ENCODE results near the gene IKZF1.

The IKZF1 gene

DNA sequence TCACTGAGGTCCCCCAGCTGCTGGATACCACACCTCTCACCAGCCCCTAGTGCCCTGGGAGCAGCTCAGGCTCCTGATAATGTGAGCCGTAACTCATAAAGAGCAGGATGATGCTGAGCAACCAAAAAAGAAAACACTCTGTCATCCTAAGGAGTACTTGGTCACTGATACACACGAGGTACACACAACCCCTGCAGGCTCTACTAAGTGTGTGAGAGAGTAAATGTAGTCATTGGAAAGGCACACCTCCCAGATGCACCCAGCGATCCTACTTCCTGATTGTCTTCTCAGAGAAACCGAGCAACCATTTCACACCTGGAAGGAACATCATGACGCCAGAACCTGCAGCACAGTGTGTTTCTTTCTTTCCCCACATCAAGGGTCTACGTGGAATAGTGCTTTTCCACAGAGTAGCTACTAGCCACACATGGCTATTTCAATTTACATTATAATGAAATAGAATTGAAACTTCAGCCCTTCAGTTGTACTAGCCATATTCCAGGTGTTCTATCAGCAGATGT is 111.4 kb downstream of the IKZF1 start:
- TF ChIP-seq, protein P1, sequence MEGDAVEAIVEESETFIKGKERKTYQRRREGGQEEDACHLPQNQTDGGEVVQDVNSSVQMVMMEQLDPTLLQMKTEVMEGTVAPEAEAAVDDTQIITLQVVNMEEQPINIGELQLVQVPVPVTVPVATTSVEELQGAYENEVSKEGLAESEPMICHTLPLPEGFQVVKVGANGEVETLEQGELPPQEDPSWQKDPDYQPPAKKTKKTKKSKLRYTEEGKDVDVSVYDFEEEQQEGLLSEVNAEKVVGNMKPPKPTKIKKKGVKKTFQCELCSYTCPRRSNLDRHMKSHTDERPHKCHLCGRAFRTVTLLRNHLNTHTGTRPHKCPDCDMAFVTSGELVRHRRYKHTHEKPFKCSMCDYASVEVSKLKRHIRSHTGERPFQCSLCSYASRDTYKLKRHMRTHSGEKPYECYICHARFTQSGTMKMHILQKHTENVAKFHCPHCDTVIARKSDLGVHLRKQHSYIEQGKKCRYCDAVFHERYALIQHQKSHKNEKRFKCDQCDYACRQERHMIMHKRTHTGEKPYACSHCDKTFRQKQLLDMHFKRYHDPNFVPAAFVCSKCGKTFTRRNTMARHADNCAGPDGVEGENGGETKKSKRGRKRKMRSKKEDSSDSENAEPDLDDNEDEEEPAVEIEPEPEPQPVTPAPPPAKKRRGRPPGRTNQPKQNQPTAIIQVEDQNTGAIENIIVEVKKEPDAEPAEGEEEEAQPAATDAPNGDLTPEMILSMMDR (IDR thresholded peaks at IDR 0.05), result no peak
- no peak for DNase-seq
- no peak overlapping the region for H3K4me3 ChIP-seq
- no peaks in the 10 kb centered on the region for H3K36me3 ChIP-seq
- intact Hi-C loops (cut with DNase I; ENCODE audit: low total_unique reads), result no loop called here
- no peaks in the 10 kb centered on the region for H3K9me3 ChIP-seq
- H3K27ac ChIP-seq, result no peak overlapping the region
- H3K4me1 ChIP-seq, result no peaks in the 10 kb centered on the region
- H3K27me3 ChIP-seq, result no peaks in the 10 kb centered on the region

DNA sequence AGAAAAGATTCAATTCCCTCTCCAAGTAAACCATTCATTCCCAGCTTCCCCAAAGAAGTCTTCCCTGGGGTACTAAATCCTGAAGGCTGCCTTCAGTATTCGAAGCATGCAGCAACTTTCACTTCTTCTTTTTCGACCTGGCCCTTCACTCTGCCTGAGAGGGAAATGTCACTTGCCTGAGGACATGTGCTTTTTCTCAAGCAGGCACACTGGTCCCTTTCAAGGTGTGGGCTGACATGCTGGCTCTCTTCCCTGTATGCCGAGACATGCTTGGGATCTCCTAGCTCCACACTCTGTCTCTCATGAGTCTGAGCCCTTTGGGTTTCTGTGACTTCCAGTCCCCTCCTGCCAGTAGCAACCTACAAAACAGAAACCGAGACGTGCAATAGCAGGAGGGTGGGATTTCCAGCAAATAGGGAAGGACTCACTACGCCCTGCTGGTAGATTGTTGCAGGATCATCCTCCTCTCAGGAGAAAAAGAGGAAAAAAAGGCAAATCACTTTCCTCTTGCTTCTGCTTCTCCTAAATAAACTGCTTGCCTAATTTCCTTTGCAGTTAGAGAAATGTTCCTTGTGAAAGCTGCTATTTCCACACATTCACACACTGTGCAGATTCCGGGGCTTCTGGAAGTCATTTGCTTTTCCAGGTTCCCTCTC is 112.1 kb downstream of the IKZF1 start:
- Histone ChIP-seq H3K36me3 (no peaks in the 10 kb centered on the region), H3K4me3 (no peak overlapping the region), H3K4me1 (no peaks in the 10 kb centered on the region), H3K27ac (no peak overlapping the region), H3K9me3 (no peaks in the 10 kb centered on the region), H3K27me3 (no peaks in the 10 kb centered on the region)
- intact Hi-C loops (cut with DNase I; ENCODE audit: low total_unique reads), result no loop called here
- no peak for DNase-seq
- TF ChIP-seq, protein P1 (IDR thresholded peaks at IDR 0.05), result no peak

- intact Hi-C loops (cut with DNase I; ENCODE audit: low total_unique reads), result no loop called here
- H3K9me3 ChIP-seq, result no peaks in the 10 kb centered on the region
- H3K4me1 ChIP-seq, result no peaks in the 10 kb centered on the region
- TF ChIP-seq, protein P1 (IDR thresholded peaks at IDR 0.05), result peak; percentile 48 to 52
- no peak overlapping the region for H3K4me3 ChIP-seq
- H3K36me3 ChIP-seq, result no peaks in the 10 kb centered on the region
- no peaks in the 10 kb centered on the region for H3K27me3 ChIP-seq
- peak; percentile 74 to 76 for DNase-seq
- H3K27ac ChIP-seq, result no peak overlapping the region
These were observed 113.6 kb downstream of the IKZF1 start for GRCh38 chr7:50418086-50418515.

DNA sequence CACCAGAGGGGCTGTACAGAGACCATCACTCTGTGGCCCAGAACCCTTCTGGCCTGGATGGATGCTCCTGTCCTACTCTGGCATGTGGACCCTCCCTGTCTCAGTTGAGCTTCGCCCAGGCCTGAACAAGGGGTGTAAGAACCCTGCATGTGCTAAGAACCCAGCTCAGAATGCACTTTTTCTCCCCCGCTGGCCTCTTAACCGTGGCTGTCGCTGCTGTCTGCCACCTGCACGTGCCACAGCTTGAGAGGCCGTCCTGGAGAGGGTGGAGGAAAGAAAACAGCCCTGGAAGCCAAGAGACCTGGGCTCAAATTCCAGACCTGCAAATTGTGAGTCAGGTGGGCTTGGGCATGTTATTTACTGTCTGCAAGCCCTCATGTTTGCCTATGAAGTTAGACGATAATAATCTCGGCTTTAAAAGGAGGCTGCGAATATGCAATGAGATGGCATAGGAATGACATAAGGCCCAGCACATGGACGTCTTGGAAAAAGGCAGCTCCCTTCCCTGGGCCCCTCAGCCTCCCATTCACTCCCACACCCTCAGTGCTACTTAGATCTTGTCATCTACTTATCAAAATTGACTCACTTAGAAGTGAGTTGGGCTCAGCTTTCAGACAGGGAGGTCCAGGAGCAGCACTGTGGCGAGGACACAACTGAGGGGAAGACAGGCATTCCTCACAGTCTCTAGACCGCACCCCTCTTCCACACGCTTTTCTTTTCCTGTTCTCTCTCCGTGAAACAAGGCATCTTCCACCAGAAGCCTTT is 114.2 kb downstream of the IKZF1 start:
- H3K9me3 ChIP-seq, result no peaks in the 10 kb centered on the region
- H3K27me3 ChIP-seq, result no peaks in the 10 kb centered on the region
- no peaks in the 10 kb centered on the region for H3K36me3 ChIP-seq
- intact Hi-C loops (cut with DNase I; ENCODE audit: low total_unique reads), result no loop called here
- TF ChIP-seq, protein P1 (IDR thresholded peaks at IDR 0.05), result no peak
- DNase-seq, result no peak
- H3K4me1 ChIP-seq, result no peaks in the 10 kb centered on the region
- H3K4me3 ChIP-seq, result no peak overlapping the region
- no peak overlapping the region for H3K27ac ChIP-seq

DNA sequence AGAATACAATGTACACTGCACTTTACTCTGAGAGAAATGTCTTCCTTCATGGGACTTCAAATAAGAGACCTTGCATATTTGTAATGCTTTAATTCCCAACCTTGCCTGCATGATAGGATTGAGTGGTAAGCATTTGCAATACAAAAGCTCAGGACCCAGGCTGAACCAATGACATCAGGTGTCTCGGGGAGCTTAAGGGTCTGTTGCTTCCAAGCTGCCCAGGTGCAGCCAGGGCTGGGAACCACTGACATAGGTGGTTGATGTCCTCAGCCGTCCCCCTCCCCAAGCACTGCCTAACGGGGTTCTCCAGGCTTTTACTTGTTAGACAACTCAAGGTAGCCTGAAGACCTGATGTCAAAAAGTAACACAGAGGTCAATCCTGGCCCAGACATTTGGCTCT is 116.5 kb downstream of the IKZF1 start:
- TF ChIP-seq, protein P1 (IDR thresholded peaks at IDR 0.05), result no peak
- no peak for DNase-seq
- H3K27me3 ChIP-seq, result no peaks in the 10 kb centered on the region
- no peaks in the 10 kb centered on the region for H3K4me1 ChIP-seq
- no peaks in the 10 kb centered on the region for H3K9me3 ChIP-seq
- intact Hi-C loops (cut with DNase I; ENCODE audit: low total_unique reads), result no loop called here
- no peaks in the 10 kb centered on the region for H3K36me3 ChIP-seq
- H3K27ac ChIP-seq, result no peak overlapping the region
- H3K4me3 ChIP-seq, result no peak overlapping the region
